ENCODE measurements around the gene WDFY4.
"Not testable (repeated sequence)": the region's sequence is repeated elsewhere in the genome, so short reads cannot be mapped to it uniquely, and the experiment has no call there.

The WDFY4 gene

DNA sequence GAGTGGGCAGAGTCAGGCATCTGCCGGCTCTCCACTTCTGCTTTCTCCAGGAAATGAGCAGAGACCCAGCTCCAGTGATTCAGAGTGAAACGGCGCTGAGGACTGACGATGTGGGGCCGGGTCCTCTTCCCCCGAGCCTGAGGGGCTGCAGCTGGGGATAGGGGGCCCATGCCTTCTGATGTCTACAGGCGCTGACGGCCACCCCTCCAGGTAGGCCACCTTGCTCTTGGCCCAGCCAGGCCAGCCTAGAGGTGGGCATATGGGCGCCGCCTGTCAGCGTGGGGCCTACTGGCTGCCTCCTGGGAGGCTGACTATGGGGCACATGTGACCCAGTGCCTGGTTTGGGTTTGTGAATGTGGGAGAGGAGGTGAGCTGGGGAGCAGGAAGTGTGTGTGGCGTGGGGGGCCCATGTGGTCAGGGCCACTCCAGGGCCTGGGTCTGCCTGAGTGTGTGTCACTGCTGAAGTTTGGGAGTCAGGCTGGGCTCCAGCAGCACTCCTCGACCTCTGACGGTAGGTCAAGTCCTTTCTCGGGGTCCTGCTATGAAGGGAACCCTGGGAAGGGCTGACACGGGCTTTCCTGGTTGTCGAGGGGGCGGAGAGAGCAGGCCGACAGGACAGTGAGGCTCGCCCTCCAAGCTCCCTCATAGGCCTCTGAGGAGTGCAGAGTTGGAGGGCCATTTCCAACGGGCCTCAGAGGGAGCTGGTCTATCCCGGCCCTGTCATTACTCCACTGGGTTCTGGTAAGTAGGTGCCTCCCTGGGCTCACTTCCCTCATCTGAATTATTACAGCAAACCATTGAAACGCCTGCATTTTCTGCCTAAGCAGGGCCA is at the start of gene WDFY4:
TSS of gene WDFY4 (plus strand) at position 82 of the 832 bp plus-strand sequence. CDS start 24,860 bp downstream, outside the sequence.
- no peak for DNase-seq

DNA sequence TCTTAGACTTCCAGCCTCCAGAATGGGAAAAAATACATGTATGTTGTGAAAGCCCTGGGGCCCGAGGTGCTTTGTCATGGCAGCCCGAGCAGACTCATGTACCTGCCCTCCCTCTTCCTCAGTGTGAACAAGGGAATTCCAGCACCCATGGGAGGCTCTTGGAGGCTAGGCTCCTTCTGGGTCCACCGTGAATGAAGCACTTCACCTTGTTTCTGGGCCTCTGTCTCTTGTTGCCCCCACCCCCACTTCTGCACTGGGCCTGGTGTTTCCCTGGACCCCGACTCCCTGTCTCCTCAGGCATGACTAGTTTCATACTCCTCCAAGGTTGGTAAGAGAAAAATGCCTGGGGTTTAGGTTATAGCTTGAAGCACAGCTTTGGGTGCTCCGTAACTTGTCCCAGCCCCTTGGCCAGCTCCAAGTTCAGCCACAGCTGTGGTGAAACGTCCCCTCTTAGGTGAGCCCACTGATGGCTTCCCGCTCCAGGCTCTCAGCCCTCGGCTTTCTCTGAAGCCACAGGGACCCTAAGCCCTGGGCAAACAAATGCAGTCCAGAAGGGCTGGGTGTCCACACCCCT is 49.6 kb upstream of the WDFY4 start:
- no peak for DNase-seq

DNA sequence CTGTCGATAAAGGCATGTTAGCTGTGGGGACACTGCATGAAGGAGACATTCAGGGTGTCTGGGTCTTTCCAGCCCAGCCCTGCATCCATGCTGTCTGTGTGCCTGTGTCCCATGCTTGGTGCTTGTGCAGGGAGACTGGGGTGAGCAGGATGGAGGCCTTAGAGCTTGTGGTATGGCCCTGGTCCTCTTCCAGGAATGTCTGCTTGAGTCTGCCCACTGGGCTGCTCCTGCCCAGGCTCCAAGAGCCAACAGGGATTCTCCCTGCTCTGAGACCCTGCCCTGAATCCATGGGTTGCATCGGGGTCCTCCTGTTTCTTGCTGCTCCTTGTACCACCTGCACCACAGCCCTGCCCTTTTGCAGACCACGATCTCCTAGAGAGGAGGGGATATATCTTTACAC is 48.4 kb upstream of the WDFY4 start:
- no peak for DNase-seq

DNA sequence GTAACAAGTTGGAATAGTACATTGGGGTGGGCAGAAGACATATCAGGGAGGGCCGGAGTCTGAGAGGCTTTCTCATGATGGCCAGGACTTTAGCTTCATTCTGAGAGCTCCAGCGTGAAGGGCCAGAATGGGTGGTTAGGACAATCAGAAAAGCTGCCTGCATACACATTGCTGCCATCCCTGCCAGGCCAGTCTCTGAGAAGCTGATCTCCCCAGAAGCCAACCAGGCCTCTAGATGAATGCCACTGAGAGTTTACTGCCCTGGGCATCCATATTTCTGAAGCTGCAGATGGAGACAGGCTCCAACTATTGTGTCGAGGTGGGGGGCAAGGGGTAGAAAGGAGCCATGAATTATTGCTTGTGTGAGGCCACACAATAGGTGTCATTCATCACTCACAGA is 47.8 kb upstream of the WDFY4 start:
- DNase-seq: no peak

DNA sequence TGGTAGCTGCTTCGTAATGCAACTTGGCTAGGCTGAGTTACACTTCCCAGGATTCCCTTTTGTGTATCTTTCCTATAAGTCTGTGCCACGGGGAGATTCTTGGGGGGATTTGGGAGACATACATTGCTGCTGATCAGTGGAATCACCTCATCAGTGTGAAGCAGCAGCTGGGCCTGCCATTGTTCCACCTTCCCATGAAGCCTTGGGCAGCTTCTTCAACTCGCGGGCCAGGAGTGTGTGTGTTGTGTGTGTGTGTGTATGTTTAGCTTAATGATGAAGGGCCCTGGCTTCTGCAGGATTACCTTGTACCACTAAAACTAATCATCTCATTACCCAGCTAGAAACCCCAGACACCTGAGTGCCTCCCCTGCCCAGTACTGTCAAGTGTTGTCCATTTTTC is 46.5 kb upstream of the WDFY4 start:
- DNase-seq: no peak

- DNase-seq: no peak
These were observed 45.7 kb upstream of the WDFY4 start for GRCh38 chr10:48638739-48639527.

GRCh38 chr10:48639632-48640031 is 45.0 kb upstream of the WDFY4 start:
- no peak for DNase-seq

DNA sequence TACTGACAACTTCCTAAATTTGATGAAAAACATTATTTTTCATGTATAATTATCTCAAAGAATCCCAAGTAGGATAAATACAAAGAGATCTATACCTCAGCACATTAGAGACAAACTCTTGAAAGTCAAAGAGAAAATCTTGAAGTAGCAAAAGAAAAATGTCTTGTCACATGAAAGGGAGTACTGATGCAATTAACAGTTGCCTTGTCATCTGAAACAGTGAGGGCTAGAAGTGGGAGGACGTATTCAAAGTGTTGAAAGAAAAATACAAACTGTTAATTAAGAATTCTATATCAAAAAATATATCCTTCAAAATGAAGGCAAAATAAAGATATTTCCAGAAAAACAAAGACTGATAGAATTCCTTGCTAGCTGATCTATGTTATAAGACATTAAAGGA is 44.3 kb upstream of the WDFY4 start:
- no peak for DNase-seq

GRCh38 chr10:48641099-48641690 is 43.5 kb upstream of the WDFY4 start:
- not testable (repeated sequence) for DNase-seq

- DNase-seq: no peak
These were observed 39.1 kb upstream of the WDFY4 start for GRCh38 chr10:48645600-48645999.

- not testable (repeated sequence) for DNase-seq
These were observed 37.6 kb upstream of the WDFY4 start for GRCh38 chr10:48647073-48647472.

DNA sequence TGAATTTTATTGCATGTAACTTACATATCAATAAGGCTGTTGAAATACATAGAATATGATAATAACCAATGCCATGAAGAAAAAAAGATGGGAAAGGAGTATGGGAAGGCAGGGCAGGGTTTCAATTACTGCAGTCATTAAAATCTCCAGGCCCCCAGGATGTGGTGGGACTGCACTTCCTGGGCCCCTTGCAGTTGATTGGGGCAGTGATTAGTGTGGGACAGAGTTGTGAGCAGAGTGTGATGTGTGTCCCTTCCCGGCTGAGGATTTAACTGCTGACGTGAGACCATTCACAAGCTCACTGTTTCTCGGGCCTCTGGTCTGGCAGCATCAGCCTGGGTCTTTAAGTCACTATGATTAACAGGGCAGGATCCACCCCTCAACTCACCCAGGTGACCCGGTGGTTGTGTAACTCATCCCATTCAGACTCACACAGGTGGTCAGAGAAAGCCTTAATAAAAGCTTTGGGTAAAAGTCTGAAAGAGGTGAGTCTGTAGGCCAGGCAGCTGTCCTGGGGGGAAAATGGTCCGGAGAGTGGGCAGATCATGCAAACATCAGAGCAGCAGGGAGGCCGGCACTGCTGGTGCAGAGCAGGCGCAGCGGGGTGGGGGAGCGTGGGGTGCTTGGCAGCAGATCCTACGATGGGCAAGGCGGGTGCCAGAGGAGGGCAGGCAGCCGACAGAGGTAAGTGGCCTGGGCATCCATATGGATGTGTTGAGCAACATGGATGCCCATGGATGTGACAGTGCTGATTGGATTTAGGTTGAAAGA is 36.3 kb upstream of the WDFY4 start:
- no peak for DNase-seq

GRCh38 chr10:48649349-48649944 is 35.2 kb upstream of the WDFY4 start:
- no peak for DNase-seq

DNA sequence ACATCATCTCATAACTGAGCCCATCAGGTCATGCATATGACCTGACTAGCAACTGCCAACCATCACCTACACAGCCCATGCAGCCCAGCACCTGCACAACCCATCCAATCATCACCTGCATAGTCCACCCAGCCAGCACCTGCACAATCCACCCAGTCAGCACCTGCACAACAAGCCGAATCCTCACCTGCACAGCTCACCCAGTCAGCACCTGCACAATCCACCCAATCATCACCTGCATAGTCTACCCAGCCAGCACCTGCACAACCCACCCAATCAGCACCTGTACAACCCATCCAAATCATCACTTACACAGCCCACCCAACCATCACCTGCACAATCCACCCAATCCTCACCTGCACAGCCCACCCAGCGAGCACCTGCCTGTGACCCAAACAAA is 33.4 kb upstream of the WDFY4 start:
- no peak for DNase-seq

DNA sequence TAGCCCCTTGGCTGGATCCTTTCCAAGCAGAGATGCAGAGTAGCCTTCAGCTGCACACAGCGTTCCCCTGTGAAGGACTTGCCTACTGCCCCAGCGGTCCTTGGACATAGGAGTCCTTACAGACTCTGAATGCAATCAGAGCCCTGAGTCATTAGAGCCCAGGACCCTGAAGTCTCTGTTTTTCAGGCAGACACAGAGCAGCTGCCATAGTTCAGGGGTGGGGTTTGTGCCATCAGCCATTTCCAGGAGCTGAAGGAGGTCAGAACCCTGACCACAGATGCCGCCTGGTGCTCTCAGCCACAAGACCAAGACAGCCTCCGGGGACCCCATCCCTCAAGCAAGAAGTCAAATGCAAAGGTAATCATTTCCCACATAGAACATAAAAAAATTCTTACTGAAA is 32.8 kb upstream of the WDFY4 start:
- DNase-seq: no peak

DNA sequence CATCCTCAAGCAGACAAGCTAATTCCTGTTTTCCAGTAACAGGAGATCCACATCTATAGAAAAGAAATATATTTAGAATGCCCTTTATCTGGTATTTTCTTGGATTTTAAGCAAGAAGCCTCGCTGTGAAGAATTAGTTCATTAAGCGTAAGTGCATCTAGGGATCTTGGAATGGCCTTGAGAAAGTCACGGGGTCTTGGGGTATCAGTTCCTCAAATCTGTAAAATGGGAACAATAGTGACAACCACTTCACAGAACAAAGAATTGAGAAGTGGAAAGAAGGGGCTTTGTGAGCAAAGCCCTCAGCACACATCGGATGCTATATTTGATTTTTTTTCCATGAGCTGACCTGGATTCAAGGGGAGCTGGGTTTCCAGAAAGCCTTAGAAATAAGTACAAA is 32.3 kb upstream of the WDFY4 start:
- DNase-seq: no peak

- DNase-seq: no peak
These were observed 31.3 kb upstream of the WDFY4 start for GRCh38 chr10:48653347-48653746.

DNA sequence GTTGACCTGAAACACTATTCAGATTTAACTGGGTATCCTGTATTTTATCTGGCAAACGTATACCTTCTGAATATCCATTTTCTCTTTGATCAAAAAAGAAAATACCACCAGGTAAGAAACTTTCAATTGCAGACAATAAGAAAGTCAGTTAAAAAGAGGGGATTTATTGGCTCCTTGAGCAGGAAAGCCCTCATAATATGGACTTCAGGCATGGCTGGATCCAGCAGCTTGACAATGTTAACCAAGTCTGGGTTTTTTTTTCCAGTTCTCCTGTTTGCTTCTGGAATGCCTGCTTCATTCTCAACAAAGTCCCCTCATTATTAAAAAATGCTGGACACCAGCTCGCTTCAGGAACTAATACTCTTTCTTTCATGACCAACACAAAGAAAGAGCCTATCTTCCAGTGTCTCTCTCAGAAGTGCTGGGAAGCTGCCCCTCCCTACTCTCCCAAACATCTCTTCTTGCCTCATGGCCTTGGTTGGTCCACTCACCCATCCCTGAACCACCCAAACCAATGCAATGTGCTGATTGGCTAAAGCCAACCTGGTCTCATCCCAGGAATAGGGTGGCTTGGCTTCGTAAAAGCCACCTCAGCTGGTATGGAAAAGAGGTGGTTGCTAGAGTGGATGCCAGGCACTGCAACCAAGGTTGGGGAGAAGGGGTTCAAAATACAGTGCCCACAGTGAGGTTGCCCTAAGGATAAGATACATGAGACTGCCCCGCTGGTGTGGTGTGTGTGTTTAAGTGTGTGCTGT is 30.6 kb upstream of the WDFY4 start:
- no peak for DNase-seq

- no peak for DNase-seq
These were observed 29.0 kb upstream of the WDFY4 start for GRCh38 chr10:48655411-48656240.

DNA sequence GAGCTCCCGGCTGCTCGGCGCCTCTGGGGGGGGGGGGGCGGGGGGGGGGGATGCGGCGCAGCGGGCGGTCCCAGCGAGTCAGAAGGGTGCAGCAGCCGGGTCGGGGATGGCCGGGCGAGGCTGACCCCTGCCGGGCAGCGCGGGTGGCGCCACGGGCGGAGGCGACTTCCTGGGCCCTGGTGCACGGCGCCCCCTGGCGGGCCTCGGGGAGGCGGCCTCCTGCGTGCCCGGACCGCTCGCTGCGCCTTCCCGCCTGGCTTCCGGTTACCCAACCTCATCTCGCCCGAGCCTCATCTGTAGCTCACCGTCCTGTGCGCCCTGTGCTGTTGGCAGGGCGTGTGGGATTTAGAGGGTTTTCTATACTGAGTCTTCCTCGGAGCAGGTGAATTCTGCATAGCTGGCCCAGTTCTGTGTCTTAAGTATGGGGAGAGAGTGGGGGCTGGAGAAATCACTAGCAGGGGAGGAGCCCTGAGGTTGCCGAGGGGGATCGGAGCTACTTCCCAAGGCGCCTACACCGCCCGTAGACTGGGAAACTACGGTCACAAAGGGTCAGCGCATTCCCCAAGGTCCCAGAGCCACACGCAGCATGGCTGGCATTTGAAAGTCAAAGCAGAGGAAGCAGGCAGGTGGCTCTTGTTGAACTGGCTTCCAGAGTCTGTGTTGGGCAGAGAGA is 28.3 kb upstream of the WDFY4 start:
- peak; percentile 84 for DNase-seq
